Measurements from ENCODE around the gene ZNF564.

- no peak for TF ChIP-seq CTCF (IDR thresholded peaks at IDR 0.05)
- no peak for TF ChIP-seq POLR2A (IDR thresholded peaks at IDR 0.05)
These were observed 24.7 kb downstream of the ZNF564 start for GRCh38 chr19:12526542-12526941.

Measured in heart left ventricle (tissue), 13 donors.